ENCODE data around the gene NEURL1.
A peak's percentile ranks its signal among the peaks of the same experiment; 100 is the strongest.

GRCh38 chr10:103564776-103565520 is 71.4 kb downstream of the NEURL1 start:
- TF ChIP-seq POLR2AphosphoS5 (IDR thresholded peaks at IDR 0.05) (no peak), CTCF (IDR thresholded peaks at IDR 0.05) (peak in 2 of 3 experiments; percentile 33 to 51), POLR2A (IDR thresholded peaks at IDR 0.05; ENCODE audit: low read depth) (no peak), EP300 (IDR thresholded peaks at IDR 0.05) (no peak)

Data from esophagus muscularis mucosa (tissue), 4 donors.